CD14-positive monocyte (primary cell): ENCODE results near the gene ADCY1. TPM values are rescaled to one million over a fixed set of nuclear protein-coding genes. Genes with fewer than 3 reads are reported as not detected.

Source experiments
- DNase-seq, 3 donors: peaks; one replicate each; pipeline ENCODE4 v3.0.0-alpha.2; 2011 to 2022
- H2AFZ ChIP-seq: 2 replicates; pipeline ENCODE4 v1.6.0; 2012; ENCODE audit warnings: mild to moderate bottlenecking, low read depth, low read length, inconsistent platforms; ENCODE audit not compliant: insufficient read depth, poor library complexity, severe bottlenecking
- H3K27ac ChIP-seq, 2 donors: 1 replicate in 1 of 2; 2 replicates in 1 of 2; pipeline ENCODE4 v1.5.1; 2012 to 2013; ENCODE audit warnings: low read length in 2 of 2, control low read depth in 1 of 2, inconsistent platforms in 1 of 2, low read depth in 1 of 2, mild to moderate bottlenecking in 1 of 2
- H3K27me3 ChIP-seq, 2 donors: one replicate each; pipeline versions ENCODE4 v1.6.0 to v1.6.1; 2011 to 2013; ENCODE audit warnings: low read length in 2 of 2; ENCODE audit not compliant: control insufficient read depth in 2 of 2, insufficient read depth in 2 of 2
- H3K36me3 ChIP-seq, 2 donors: replicated peaks in 1 of 2; 1 replicate in 1 of 2; 2 replicates in 1 of 2; pipeline versions ENCODE4 v1.5.1 to v1.6.1; 2012 to 2013; ENCODE audit warnings: low read length in 2 of 2, control low read depth in 1 of 2, inconsistent platforms in 1 of 2, mild to moderate bottlenecking in 1 of 2; ENCODE audit not compliant: insufficient read depth in 2 of 2, control insufficient read depth in 1 of 2
- H3K4me1 ChIP-seq, 2 donors: 1 replicate in 1 of 2; 2 replicates in 1 of 2; pipeline versions ENCODE4 v1.5.1 to v1.6.1; 2012 to 2013; ENCODE audit warnings: low read length in 2 of 2, control low read depth in 1 of 2, inconsistent platforms in 1 of 2, mild to moderate bottlenecking in 1 of 2, moderate library complexity in 1 of 2; ENCODE audit not compliant: insufficient read depth in 2 of 2, control insufficient read depth in 1 of 2
- H3K4me2 ChIP-seq: replicated peaks from 2 replicates; pipeline ENCODE3; 2012; ENCODE audit warnings: low read length, moderate library complexity, mild to moderate bottlenecking; ENCODE audit not compliant: poor library complexity, severe bottlenecking; ENCODE audit errors: extremely low read depth
- H3K4me3 ChIP-seq, 3 experiments: fragments of 200-600 bp in 1 of 3; sonication (generic) in 1 of 3; replicated peaks in 1 of 3; 1 replicate in 2 of 3; 2 replicates in 1 of 3; pipeline ENCODE4 v1.5.1; 2011 to 2013; ENCODE audit warnings: low read length in 3 of 3, mild to moderate bottlenecking in 3 of 3, control low read depth in 2 of 3, low read depth in 2 of 3, inconsistent platforms in 1 of 3, moderate library complexity in 1 of 3
- H3K79me2 ChIP-seq: 2 replicates; pipeline ENCODE4 v1.6.0; 2012; ENCODE audit warnings: mild to moderate bottlenecking, control low read depth, inconsistent platforms, low read length, moderate library complexity; ENCODE audit not compliant: insufficient read depth
- H3K9ac ChIP-seq: 2 replicates; pipeline ENCODE4 v1.6.0; 2017; ENCODE audit warnings: low read length, mild to moderate bottlenecking; ENCODE audit not compliant: insufficient read depth, poor library complexity, severe bottlenecking
- H3K9me3 ChIP-seq, 2 donors: replicated peaks in 1 of 2; 1 replicate in 1 of 2; 2 replicates in 1 of 2; pipeline versions ENCODE4 v1.5.1 to v1.6.1; 2012 to 2013; ENCODE audit warnings: low read length in 2 of 2, control low read depth in 1 of 2; ENCODE audit not compliant: control insufficient read depth in 1 of 2, insufficient read depth in 1 of 2
- H4K20me1 ChIP-seq: 2 replicates; pipeline ENCODE4 v1.6.0; 2012; ENCODE audit warnings: mild to moderate bottlenecking, low read length, control low read depth, moderate library complexity; ENCODE audit not compliant: insufficient read depth
- H3K27ac Mint-ChIP-seq, 7 donors: one replicate each; pipeline ENCODE4 v1.8.0; 2020; ENCODE audit warnings: mild to moderate bottlenecking in 7 of 7, mixed read lengths in 7 of 7, moderate library complexity in 6 of 7, inconsistent platforms in 2 of 7
- H3K27me3 Mint-ChIP-seq, 3 donors: one replicate each; pipeline ENCODE4 v1.8.0; 2021 to 2022; ENCODE audit warnings: low read depth in 3 of 3, mild to moderate bottlenecking in 3 of 3, mixed read lengths in 3 of 3, moderate library complexity in 3 of 3, inconsistent platforms in 1 of 3
- H3K36me3 Mint-ChIP-seq, 2 donors: one replicate each; pipeline ENCODE4 v1.8.0; 2020; ENCODE audit warnings: mixed read lengths in 2 of 2, inconsistent platforms in 1 of 2, mild to moderate bottlenecking in 1 of 2
- H3K4me1 Mint-ChIP-seq: one replicate; pipeline ENCODE4 v1.8.0; 2020; ENCODE audit warnings: mild to moderate bottlenecking, mixed read lengths
- H3K4me3 Mint-ChIP-seq, 2 donors: one replicate each; pipeline ENCODE4 v1.8.0; 2020; ENCODE audit warnings: mild to moderate bottlenecking in 2 of 2, mixed read lengths in 2 of 2, moderate library complexity in 1 of 2
- H3K9me3 Mint-ChIP-seq, 7 donors: one replicate each; pipeline ENCODE4 v1.8.0; 2020 to 2022; ENCODE audit warnings: mixed read lengths in 7 of 7, mild to moderate bottlenecking in 6 of 7, moderate library complexity in 6 of 7, inconsistent platforms in 2 of 7
- CTCF ChIP-seq: fragments of 200-600 bp; IDR thresholded peaks from one replicate; pipeline ENCODE4 v1.8.0; 2022; ENCODE audit warnings: antibody characterized with exemption, mild to moderate bottlenecking
- WGBS: methylation state at CpG from one replicate; pipeline ENCODE4 v1.1.5; 2013; ENCODE audit warnings: missing lambda C conversion rate; ENCODE audit not compliant: insufficient coverage; 5-methylcytosine and 5-hydroxymethylcytosine counted together
- intact Hi-C, 2 donors: fragments of 100-400 bp; cut with micrococcal nuclease; formaldehyde crosslinking; loops; one replicate each; pipeline versions ENCODE4 v1.15.0 to v1.15.1; 2023
- polyA plus RNA-seq, 3 donors: library from polyadenylated mRNA; depleted of rRNA in 1 of 3; unstranded in 2 of 3; stranded (reverse) in 1 of 3; fragments of 300-500 nt in 2 of 3; fragments of >200 nt in 1 of 3; fragmentation: Illumina TruSeq in 2 of 3; gene quantifications; 1 replicate in 2 of 3; 2 replicates in 1 of 3; pipeline ENCODE4 v1.2.3, GENCODE V29; 2012 to 2021

Gene ADCY1
- polyA plus RNA-seq, 3 donors: 0.01 TPM; not detected in 2

- no peaks in the 10 kb centered on the region for H3K79me2 ChIP-seq
- no peaks in the 10 kb centered on the region for H3K4me1 ChIP-seq
- H3K27ac ChIP-seq: no peak overlapping the region
- Mint-ChIP-seq H3K27ac (no peak overlapping the region), H3K9me3 (peaks cover 0 to 9% (median 4%) of the 10 kb centered on the region in 7 donors), H3K27me3 (peaks cover 2 to 5% (median 3%) of the 10 kb centered on the region in 3 donors), H3K4me3 (no peak overlapping the region), H3K36me3 (no peaks in the 10 kb centered on the region), H3K4me1 (no peaks in the 10 kb centered on the region)
- no peaks in the 10 kb centered on the region for H3K27me3 ChIP-seq
- no peak for TF ChIP-seq CTCF
- peaks cover 0 to 3% of the 10 kb centered on the region in 2 donors for H3K9me3 ChIP-seq
- no peak overlapping the region for H3K4me3 ChIP-seq
- no peak for DNase-seq
- H4K20me1 ChIP-seq: no peaks in the 10 kb centered on the region
- H3K9ac ChIP-seq: no peak overlapping the region
- 89% methylated on average over 14 of the region's 16 CpGs for WGBS
- no peak overlapping the region for H3K4me2 ChIP-seq
- no peaks in the 10 kb centered on the region for H3K36me3 ChIP-seq
- no peak overlapping the region for H2AFZ ChIP-seq
- intact Hi-C loops: no loop called here
Measured at GRCh38 chr7:45658716-45659495, 84.7 kb downstream of the ADCY1 start.

DNA sequence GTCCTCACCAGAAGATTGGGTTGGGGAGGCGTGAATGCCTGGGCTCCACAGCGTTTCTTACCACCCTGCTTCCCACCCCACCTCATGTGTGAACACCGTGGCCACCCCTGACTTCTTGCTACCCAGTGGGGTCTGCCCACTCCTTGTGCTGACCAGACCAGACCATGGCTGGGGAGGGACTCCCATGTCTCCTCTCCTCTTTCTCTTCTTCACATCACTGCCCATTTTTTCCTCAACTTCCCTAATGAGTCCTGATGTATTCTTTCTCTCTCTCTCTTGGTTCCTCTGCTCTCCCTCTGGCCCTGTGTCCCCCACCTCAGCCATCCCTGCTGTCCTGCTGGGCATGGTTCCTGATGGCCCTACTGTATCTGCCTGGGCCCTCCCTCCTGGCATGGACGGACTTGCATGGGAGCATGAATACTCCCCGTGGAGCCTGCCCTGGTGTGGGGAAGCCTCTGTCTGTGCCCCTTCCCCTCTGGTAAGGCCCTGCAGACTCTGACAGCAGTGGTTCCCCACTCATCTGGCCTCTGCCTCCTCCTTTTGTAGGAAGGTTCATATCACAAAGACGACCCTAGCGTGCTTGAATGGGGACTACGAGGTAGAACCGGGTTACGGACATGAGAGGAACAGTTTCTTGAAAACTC, 85.5 kb downstream of the ADCY1 start:
- peaks cover 0 to 3% of the 10 kb centered on the region in 2 donors for H3K9me3 ChIP-seq
- no peaks in the 10 kb centered on the region for H3K36me3 ChIP-seq
- H3K9me3 Mint-ChIP-seq: peaks cover 0 to 9% (median 4%) of the 10 kb centered on the region in 7 donors
- intact Hi-C loops: no loop called here
- H3K27ac Mint-ChIP-seq: no peak overlapping the region
- no peak overlapping the region for H3K4me3 Mint-ChIP-seq
- H3K4me3 ChIP-seq: no peak overlapping the region
- no peaks in the 10 kb centered on the region for H4K20me1 ChIP-seq
- no peak overlapping the region for H3K4me2 ChIP-seq
- H3K36me3 Mint-ChIP-seq: no peaks in the 10 kb centered on the region
- peaks cover 2 to 5% (median 3%) of the 10 kb centered on the region in 3 donors for H3K27me3 Mint-ChIP-seq
- WGBS: 96% methylated on average over 9 of the region's 10 CpGs
- H3K4me1 ChIP-seq: no peaks in the 10 kb centered on the region
- no peak for DNase-seq
- TF ChIP-seq CTCF: no peak
- no peak overlapping the region for H3K9ac ChIP-seq
- H3K27me3 ChIP-seq: no peaks in the 10 kb centered on the region
- H3K4me1 Mint-ChIP-seq: no peaks in the 10 kb centered on the region
- H2AFZ ChIP-seq: no peak overlapping the region
- no peak overlapping the region for H3K27ac ChIP-seq
- no peaks in the 10 kb centered on the region for H3K79me2 ChIP-seq
